Hepatic stellate cell (primary cell): Measurements from ENCODE around the gene DCST1.

Experiments used
- DNase-seq: peaks from one replicate; pipeline ENCODE4 v3.0.0; 2011; ENCODE audit warnings: low spot score

DCST1 gene

GRCh38 chr1:155075535-155075934 lies 41.9 kb downstream of the DCST1 start:
- DNase-seq: no peak

GRCh38 chr1:155076371-155076770 lies 42.7 kb downstream of the DCST1 start:
- no peak for DNase-seq

- no peak for DNase-seq
Measured at GRCh38 chr1:155077346-155077745, 43.7 kb downstream of the DCST1 start.

- no peak for DNase-seq
Measured at GRCh38 chr1:155077758-155078445, 44.3 kb downstream of the DCST1 start.

DNA sequence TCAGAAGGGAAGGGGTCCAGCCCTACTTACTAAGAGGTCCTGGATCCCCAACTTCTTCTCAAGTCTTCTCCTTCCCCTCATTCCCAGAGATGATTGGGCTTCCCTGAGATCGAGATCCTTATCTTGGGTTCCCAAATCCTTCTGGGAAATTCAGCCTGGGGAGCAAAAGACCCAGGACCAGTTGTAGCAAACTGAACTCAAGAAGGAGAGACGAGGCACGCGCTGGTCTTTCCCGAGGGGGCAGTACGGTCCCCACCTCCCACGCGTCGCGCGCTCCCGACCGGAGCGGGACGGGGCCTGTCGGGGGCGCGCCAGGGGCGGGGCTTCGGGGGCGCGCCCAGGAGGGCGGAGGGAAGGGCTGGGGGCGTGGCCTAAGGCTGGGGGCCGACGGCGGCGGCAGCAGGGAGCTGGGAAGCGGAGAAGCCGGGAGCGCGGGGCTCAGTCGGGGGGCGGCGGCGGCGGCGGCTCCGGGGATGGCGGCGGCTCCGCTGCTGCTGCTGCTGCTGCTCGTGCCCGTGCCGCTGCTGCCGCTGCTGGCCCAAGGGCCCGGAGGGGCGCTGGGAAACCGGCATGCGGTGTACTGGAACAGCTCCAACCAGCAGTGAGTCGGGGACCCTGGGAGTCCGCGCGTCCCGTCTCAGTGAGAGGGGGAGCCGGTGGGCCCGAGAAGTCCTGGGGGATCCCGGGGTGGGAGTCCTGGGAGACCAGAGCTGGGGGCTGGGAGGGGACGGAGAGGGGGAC lies 45.0 kb downstream of the DCST1 start, which contains the start of gene EFNA3:
Gene EFNA3 (plus strand): TSS at position 369 of the 741 bp plus-strand sequence. CDS start 105 bp downstream, at position 474.
- DNase-seq: peak; percentile 83

GRCh38 chr1:155079210-155079486 lies 45.5 kb downstream of the DCST1 start:
- DNase-seq: no peak

DNA sequence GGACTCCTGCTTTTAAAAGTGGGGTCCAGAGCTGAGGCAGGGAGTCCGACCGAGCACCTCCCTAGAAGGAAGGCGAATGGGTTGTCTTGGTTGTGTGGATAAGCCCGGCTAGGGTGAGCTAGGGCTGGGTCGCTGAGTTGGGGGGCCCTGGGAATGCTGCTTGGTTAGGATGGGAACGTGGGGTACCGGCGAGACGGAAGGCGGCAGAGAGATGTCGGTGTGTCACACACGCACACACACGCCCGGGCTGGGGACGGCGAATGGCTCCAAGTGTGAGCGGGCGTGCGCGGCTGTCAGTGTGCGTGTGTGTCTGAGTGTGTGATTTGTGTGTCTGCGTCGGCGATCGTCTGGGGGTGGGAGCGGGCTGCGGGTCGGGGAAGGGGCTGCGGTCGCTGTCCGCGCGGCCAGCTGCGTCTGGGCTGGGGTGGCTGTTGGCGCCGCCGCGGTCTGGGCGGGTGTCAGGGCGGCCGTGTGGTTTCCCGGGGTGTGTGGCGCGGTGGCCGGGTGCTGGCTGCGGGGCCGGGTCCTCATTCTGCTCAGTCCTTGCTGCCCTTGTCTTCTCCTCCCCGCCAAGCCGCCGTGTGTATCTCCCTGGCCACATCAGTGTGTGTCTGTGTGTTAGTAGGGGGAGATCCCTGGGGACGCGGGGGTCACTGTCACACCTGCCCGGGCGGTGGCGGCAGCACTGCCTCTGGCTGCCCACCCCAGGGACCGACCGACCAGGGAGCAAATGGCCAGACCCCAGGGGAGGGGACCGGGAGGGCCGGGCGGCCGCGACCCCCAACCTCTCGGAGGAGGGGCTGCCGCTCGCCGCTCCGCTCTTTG lies 46.1 kb downstream of the DCST1 start:
- no peak for DNase-seq

DNA sequence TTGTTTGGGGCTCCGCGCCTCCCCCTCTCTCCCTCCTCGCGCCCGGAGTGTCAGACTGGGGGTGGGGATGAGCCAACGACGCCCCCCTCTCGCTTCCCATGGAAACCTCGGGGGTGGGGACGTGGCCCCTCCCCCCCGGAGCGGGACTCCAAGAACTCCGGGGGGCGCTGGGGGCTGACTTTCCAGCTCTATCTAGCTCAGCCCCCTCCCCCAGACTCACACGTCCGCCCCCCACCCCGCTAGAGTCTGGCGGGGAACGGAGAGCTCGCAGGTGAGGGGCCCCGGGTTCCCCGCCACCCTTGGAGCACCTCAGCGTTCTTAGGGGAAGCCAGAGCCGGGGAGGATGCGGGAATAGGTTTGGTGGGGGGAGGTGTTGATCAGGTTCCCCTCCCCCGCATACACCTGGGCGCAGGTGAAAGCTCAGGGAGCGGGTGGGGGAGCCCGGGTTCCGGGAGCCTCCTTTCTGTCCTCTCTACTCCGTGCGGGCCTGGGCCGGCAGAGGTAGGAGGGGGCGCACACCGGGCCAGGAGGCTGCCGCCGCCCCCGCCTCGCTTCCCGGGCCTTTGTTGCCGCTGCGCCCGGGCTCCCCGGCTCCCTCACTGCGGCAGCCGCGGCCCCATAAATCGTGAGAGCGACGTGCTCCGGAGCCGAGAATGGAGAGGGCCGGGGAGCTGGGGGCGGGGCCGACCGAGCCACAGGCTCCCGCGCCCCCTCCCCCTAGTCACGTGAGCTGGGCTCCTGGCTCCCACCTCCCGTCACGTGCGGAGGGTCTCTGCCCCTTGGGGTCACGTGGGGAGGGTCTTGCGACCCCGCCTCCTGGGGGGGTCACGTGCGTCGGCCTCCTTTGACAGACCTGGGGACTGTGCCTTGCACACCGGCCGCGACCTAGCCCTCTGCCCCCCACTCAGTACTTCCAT lies 46.9 kb downstream of the DCST1 start:
- DNase-seq: no peak

DNA sequence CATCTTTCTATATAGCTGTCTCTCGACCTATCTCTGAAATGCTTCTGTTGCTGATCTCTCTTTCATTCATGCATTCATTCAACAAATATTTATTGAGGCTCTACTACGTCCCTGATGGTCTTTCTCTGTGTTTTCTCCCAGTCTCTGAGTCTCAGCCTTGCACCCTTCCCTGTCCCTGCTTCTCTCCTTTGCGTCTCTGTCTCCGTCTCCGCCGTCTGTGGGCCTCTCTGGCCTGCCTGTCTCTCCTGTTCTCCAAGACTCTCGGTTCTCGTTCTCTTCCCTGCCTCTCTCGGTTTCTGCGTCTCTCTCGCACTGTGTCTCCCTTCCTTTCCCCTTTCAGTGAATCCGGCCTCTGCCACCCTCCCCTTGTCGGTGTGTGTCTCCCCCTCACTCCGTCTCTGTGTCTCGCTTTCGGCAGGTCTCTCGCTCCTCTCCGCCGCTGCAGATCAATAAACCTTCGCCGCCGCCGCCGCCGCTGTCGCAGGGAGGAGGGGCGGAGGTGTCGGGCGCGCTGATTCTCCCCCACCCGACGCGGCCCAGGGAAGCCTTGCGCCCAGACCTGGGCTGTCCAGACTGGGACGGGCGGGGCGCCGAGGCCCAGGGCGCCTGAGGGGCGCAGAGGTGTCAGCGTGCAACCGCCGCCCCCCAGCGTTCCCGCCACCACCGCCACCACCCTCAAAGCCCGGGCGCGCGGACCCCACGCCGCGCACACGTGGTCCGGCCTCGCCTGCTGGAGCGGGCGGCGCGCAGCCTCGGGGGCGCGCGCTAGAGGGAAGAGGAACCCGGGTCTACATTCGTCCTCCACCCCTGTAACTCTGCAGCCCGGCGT lies 48.1 kb downstream of the DCST1 start:
- no peak for DNase-seq

- DNase-seq: no peak
Measured at GRCh38 chr1:155082301-155083051, 48.9 kb downstream of the DCST1 start.

DNA sequence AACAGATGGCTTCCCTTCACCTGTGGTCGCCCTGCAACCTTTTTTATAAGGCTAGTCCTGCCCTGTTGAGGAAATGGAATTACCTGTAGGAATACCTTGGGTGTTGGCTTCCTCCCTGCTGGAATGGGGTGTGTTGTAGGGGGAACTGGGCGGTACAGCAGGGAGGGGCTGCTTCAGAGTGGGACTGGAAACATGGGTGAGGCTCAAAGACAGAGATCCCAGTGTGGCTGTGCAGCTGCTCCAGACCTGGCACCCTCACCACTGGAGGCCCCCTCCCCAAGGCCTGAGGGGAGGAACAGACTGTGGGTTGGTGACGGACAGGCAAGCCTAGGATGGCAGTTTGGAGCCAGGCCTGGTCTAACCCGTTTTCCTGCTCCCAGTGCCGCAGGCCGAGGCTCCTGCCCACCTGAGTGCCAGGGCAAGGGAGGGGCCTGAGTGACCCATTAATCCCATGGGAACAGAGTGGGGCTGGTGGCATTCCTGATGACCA lies 49.5 kb downstream of the DCST1 start:
- no peak for DNase-seq

DNA sequence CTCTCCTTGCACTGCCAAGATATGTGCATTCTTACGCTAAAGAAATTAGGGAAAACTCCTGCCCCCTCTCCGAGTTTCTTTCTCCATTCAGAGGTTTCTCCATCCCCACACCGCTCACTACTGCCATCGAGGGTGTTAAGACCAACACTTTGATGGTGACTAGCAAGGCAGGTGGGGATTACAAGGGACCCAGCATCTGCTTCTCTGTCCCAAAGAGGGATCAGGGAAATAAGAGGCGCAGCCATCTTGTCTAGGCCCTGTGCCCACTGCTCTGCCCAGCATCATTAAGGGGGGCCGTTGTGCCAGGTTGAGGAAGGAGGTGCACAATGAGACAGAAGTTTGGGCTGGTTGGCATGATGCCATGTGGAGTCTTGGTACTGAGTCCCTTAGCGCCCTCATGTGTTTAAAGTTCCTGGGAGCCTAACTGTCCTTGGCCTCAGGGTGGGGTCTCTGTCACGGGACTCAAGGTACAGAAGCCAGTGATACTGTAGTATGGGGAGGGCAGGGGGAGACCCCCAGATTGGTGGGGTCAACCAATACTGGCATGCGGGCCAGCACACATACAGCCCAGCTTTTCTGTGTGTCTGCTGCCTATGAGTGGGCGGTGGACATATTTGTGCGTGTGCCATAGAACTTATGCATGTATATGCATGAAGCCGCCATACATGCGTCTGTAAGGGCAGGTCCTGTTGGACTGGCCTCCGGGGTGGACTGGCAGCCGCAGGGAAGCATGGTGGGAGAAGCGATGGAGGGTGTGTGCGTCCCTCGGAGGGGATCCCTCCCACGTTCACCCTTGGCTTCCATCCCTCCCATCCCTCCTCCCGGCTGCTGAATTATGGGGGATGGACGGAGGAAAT lies 50.5 kb downstream of the DCST1 start:
- no peak for DNase-seq

DNA sequence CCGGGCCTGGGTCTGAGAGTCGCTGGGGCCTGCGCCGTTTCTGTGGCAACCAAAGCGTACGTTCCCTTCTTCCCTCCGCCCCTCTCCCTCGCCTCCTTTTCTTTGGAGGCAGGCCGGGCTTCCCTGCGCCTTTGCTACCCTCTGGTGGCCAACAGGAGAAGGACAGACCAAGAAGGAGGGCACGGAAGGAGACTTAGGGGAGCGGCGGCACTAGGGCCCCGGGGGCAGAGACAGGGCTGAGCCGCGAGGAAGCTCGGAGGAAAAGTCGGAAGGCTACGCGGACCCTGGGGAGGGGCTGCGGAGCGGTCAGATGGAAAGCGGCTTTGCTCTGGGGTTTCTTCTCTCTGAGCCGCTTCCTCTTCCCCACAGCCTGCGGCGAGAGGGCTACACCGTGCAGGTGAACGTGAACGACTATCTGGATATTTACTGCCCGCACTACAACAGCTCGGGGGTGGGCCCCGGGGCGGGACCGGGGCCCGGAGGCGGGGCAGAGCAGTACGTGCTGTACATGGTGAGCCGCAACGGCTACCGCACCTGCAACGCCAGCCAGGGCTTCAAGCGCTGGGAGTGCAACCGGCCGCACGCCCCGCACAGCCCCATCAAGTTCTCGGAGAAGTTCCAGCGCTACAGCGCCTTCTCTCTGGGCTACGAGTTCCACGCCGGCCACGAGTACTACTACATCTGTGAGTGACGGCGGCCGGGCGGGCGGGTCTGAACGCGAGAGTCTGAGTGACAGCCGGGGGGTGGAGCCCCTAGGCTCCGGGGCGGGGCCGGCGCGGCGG lies 51.3 kb downstream of the DCST1 start:
- DNase-seq: peak; percentile 97

GRCh38 chr1:155085504-155086127 lies 52.0 kb downstream of the DCST1 start:
- DNase-seq: peak; percentile 61

DNA sequence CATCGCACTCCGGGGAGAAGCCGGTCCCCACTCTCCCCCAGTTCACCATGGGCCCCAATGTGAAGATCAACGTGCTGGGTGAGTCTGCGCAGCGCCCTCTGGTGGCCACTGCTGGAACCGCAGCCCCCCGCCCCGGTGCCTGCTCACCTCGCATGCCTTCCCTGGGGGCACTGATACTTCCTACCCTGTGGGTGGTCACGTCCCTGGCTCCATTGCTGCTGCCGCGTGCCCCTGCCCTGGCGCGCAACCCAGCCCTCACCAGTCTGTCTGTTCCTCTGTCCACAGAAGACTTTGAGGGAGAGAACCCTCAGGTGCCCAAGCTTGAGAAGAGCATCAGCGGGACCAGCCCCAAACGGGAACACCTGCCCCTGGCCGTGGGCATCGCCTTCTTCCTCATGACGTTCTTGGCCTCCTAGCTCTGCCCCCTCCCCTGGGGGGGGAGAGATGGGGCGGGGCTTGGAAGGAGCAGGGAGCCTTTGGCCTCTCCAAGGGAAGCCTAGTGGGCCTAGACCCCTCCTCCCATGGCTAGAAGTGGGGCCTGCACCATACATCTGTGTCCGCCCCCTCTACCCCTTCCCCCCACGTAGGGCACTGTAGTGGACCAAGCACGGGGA lies 52.6 kb downstream of the DCST1 start:
- peak; percentile 83 for DNase-seq

- no peak for DNase-seq
Measured at GRCh38 chr1:155086856-155087535, 53.4 kb downstream of the DCST1 start.
